Endothelial cell (in vitro differentiated cells): ENCODE results near the gene CDH23. TPM values are rescaled to one million over a fixed set of nuclear protein-coding genes. Genes with fewer than 3 reads are reported as not detected.

ENCODE experiments used
- DNase-seq: peaks from one replicate; pipeline ENCODE4 v3.0.0; 2021; ENCODE audit warnings: low spot score
- H3K27ac Mint-ChIP-seq: one replicate; pipeline ENCODE4 v1.8.0; 2021; ENCODE audit warnings: mixed read lengths, inconsistent platforms; ENCODE audit not compliant: unreplicated experiment
- H3K27me3 Mint-ChIP-seq: one replicate; pipeline ENCODE4 v1.8.0; 2021; ENCODE audit warnings: mild to moderate bottlenecking, moderate library complexity, mixed read lengths, inconsistent platforms; ENCODE audit not compliant: unreplicated experiment
- H3K36me3 Mint-ChIP-seq: one replicate; pipeline ENCODE4 v1.8.0; 2021; ENCODE audit warnings: mild to moderate bottlenecking, low read depth, mixed read lengths, inconsistent platforms; ENCODE audit not compliant: unreplicated experiment
- H3K4me1 Mint-ChIP-seq: one replicate; pipeline ENCODE4 v1.8.0; 2021; ENCODE audit warnings: mild to moderate bottlenecking, mixed read lengths, inconsistent platforms; ENCODE audit not compliant: unreplicated experiment
- H3K4me3 Mint-ChIP-seq: one replicate; pipeline ENCODE4 v1.8.0; 2021; ENCODE audit warnings: mild to moderate bottlenecking, mixed read lengths, inconsistent platforms; ENCODE audit not compliant: unreplicated experiment
- H3K9me3 Mint-ChIP-seq: one replicate; pipeline ENCODE4 v1.8.0; 2021; ENCODE audit warnings: mixed read lengths, inconsistent platforms; ENCODE audit not compliant: unreplicated experiment
- CTCF ChIP-seq: fragments of 200-600 bp; sonication (generic); IDR thresholded peaks from one replicate; pipeline ENCODE4 v1.5.0; 2021; ENCODE audit warnings: antibody characterized with exemption; ENCODE audit not compliant: unreplicated experiment
- total RNA-seq: library from RNA; stranded (reverse); fragmentation: NEBNext Ultra II Directional; extraction: Animal tissue kit (Norgen Biotek cat#: 25700); gene quantifications from one replicate; pipeline ENCODE4 v1.2.1, GENCODE V29; 2021; ENCODE audit not compliant: unreplicated experiment

CDH23 gene
- total RNA-seq, 1 donor from 2014 or later, result 0.54 TPM

GRCh38 chr10:71351628-71352319 lies 44.9 kb upstream of the CDH23 start:
- Mint-ChIP-seq H3K4me1 (peaks cover 38% of the 10 kb centered on the region), H3K27ac (no peak overlapping the region), H3K4me3 (no peak overlapping the region), H3K36me3 (peaks cover 5% of the 10 kb centered on the region), H3K9me3 (no peaks in the 10 kb centered on the region), H3K27me3 (peaks cover 7% of the 10 kb centered on the region)
- no peak for DNase-seq
- TF ChIP-seq CTCF, result no peak

- H3K27ac Mint-ChIP-seq, result no peak overlapping the region
- DNase-seq, result no peak
- peaks cover 45% of the 10 kb centered on the region for H3K4me1 Mint-ChIP-seq
- H3K9me3 Mint-ChIP-seq, result no peaks in the 10 kb centered on the region
- H3K27me3 Mint-ChIP-seq, result peaks cover 7% of the 10 kb centered on the region
- H3K36me3 Mint-ChIP-seq, result peaks cover 5% of the 10 kb centered on the region
- H3K4me3 Mint-ChIP-seq, result no peak overlapping the region
- no peak for TF ChIP-seq CTCF
Measured at GRCh38 chr10:71353639-71354038, 43.1 kb upstream of the CDH23 start.

GRCh38 chr10:71354776-71355175 lies 41.9 kb upstream of the CDH23 start:
- Mint-ChIP-seq H3K27ac (no peak overlapping the region), H3K4me3 (no peak overlapping the region), H3K4me1 (peaks cover 49% of the 10 kb centered on the region), H3K27me3 (peaks cover 4% of the 10 kb centered on the region), H3K9me3 (no peaks in the 10 kb centered on the region), H3K36me3 (peaks cover 5% of the 10 kb centered on the region)
- TF ChIP-seq CTCF, result no peak
- DNase-seq, result no peak

GRCh38 chr10:71355886-71356285 lies 40.8 kb upstream of the CDH23 start:
- no peak for TF ChIP-seq CTCF
- no peak for DNase-seq
- H3K36me3 Mint-ChIP-seq, result peaks cover 4% of the 10 kb centered on the region
- H3K9me3 Mint-ChIP-seq, result no peaks in the 10 kb centered on the region
- H3K4me1 Mint-ChIP-seq, result peaks cover 45% of the 10 kb centered on the region
- peaks cover 3% of the 10 kb centered on the region for H3K27me3 Mint-ChIP-seq
- H3K27ac Mint-ChIP-seq, result no peak overlapping the region
- no peak overlapping the region for H3K4me3 Mint-ChIP-seq

GRCh38 chr10:71357792-71358265 lies 38.9 kb upstream of the CDH23 start:
- Mint-ChIP-seq H3K4me3 (no peak overlapping the region), H3K27ac (peak overlapping the region; percentile 14), H3K9me3 (no peaks in the 10 kb centered on the region), H3K4me1 (peaks cover 33% of the 10 kb centered on the region), H3K36me3 (peaks cover 13% of the 10 kb centered on the region), H3K27me3 (peaks cover 3% of the 10 kb centered on the region)
- TF ChIP-seq CTCF, result no peak
- DNase-seq, result no peak
